ENCODE measurements around the gene ACVR1. TPM values are rescaled to one million over a fixed set of nuclear protein-coding genes. Genes with fewer than 3 reads are reported as not detected.

ACVR1 gene
- total and polyA plus RNA-seq, 5 donors from 2014 or later, result 14.1 to 64.2 (median 19.4) TPM

DNA sequence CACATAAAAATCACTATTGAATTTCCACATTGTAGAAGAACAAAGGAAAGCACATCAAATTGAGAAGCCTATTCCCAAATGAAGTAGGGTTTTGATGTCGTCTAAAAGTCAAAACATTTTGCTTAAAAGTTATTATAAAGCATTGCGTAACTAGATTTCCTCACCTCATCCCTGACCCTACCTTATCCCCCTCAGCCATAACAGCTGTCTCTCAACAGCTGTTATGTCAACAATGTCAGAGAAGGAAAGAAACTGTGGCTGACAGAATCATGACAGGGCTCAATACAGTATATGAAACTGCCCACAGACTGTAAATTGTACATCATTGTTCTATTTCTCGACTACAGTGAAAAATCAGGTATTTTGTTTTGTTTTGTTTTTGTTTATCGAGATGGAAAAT, 184.4 kb downstream of the ACVR1 start:
- Histone ChIP-seq H3K27me3 (ENCODE audit: control insufficient read depth, insufficient read depth, low read length) (no peaks in the 10 kb centered on the region), H3K9me3 (ENCODE audit: control insufficient read depth in 2 of 2, low read length in 2 of 2) (no peaks in the 10 kb centered on the region), H3K4me1 (ENCODE audit: control insufficient read depth, insufficient read depth, low read length, poor library complexity, severe bottlenecking) (no peaks in the 10 kb centered on the region), H3K4me3 (ENCODE audit: low read depth, low read length) (no peak overlapping the region), H3K36me3 (ENCODE audit: control insufficient read depth, insufficient read depth, low read length) (no peaks in the 10 kb centered on the region), H3K27ac (ENCODE audit: insufficient read depth, low read length, poor library complexity, severe bottlenecking) (no peak overlapping the region)
- H3K27ac Mint-ChIP-seq, result no peak overlapping the region
- H3K36me3 Mint-ChIP-seq, result no peaks in the 10 kb centered on the region
- H3K9me3 Mint-ChIP-seq, result peaks cover 0 to 17% (median 0%) of the 10 kb centered on the region in 7 donors
- H3K27me3 Mint-ChIP-seq, result no peaks in the 10 kb centered on the region
- ATAC-seq (ENCODE audit: low read depth in 2 of 2), result no peak
- no peak for DNase-seq
- no peaks in the 10 kb centered on the region for H3K4me1 Mint-ChIP-seq
- no peak overlapping the region for H3K4me3 Mint-ChIP-seq

GRCh38 chr2:157691131-157691530, 185.0 kb downstream of the ACVR1 start:
- Mint-ChIP-seq H3K4me1 (no peaks in the 10 kb centered on the region), H3K36me3 (no peaks in the 10 kb centered on the region), H3K4me3 (no peak overlapping the region), H3K9me3 (peaks cover 0 to 18% (median 0%) of the 10 kb centered on the region in 7 donors), H3K27ac (no peak overlapping the region), H3K27me3 (no peaks in the 10 kb centered on the region)
- no peaks in the 10 kb centered on the region for H3K27me3 ChIP-seq (ENCODE audit: control insufficient read depth, insufficient read depth, low read length)
- no peak overlapping the region for H3K4me3 ChIP-seq (ENCODE audit: low read depth, low read length)
- H3K36me3 ChIP-seq (ENCODE audit: control insufficient read depth, insufficient read depth, low read length), result no peaks in the 10 kb centered on the region
- H3K9me3 ChIP-seq (ENCODE audit: control insufficient read depth in 2 of 2, low read length in 2 of 2), result no peaks in the 10 kb centered on the region
- no peak overlapping the region for H3K27ac ChIP-seq (ENCODE audit: insufficient read depth, low read length, poor library complexity, severe bottlenecking)
- ATAC-seq (ENCODE audit: low read depth in 2 of 2) (no peak), DNase-seq (no peak)
- no peaks in the 10 kb centered on the region for H3K4me1 ChIP-seq (ENCODE audit: control insufficient read depth, insufficient read depth, low read length, poor library complexity, severe bottlenecking)

Other genes starting within 250 kb of the ACVR1 start
- 1.1 TPM for gene ACVR1C, start 247.5 kb downstream of the ACVR1 start, total RNA-seq
- gene ACVR1C, start 247.5 kb downstream of the ACVR1 start, polyA plus RNA-seq, result under 1 TPM; 0.05 to 0.84 (median 0.51) TPM
- not detected for gene UPP2, start 225.5 kb upstream of the ACVR1 start, total RNA-seq
- not detected for gene UPP2, start 225.5 kb upstream of the ACVR1 start, polyA plus RNA-seq

All from CD4-positive, CD25-positive, alpha-beta regulatory T cell (primary cell).